ENCODE measurements around the gene ARHGAP6.

The ARHGAP6 gene

GRCh38 chrX:11424903-11425674 lies 240.6 kb downstream of the ARHGAP6 start:
- DNase-seq (ENCODE audit: low read depth) = no peak

- no peak for DNase-seq (ENCODE audit: low read depth)
Observed at GRCh38 chrX:11423949-11424348, 241.8 kb downstream of the ARHGAP6 start.

DNA sequence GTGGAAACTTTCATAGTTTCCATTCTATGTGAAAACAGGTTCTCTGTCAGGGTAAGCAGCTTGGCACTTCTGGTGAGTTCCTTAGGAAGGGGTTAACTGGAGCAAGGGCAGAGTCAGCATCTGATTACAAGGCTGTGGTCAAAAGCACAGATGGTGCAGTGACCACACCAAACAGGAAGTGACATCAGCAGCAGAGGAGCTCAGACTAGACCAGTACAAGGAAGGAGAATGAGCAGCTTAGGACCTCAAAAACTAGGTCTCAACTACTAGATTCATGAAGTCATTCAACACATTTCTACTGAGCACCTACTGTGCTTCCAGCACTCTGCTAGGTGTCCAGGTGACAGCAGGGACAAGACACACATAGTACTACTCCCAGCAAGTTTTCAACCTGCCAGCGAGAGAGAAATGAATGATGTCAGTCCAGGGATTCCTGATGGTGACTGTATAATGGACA lies 242.3 kb downstream of the ARHGAP6 start:
- DNase-seq (ENCODE audit: low read depth) = no peak

DNA sequence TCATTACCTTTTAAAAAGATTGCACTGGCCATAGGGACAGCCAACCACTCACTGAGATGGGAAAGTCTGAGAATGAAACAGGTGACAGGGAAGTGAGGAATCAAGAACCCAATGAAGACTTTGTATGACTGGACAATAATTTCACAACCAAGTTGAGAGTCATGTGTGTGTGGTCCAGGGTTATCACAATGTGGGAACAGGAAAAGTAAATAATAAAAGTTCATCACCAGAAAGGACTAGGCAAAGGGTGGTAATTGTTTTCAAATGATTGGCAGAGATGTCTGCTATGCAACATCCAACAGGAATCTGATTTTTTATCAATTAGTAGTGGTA lies 243.2 kb downstream of the ARHGAP6 start:
- DNase-seq (ENCODE audit: low read depth) = no peak

GRCh38 chrX:11421805-11422524 lies 243.8 kb downstream of the ARHGAP6 start:
- DNase-seq (ENCODE audit: low read depth) = no peak

GRCh38 chrX:11420851-11421250 lies 244.9 kb downstream of the ARHGAP6 start:
- DNase-seq (ENCODE audit: low read depth) = no peak

DNA sequence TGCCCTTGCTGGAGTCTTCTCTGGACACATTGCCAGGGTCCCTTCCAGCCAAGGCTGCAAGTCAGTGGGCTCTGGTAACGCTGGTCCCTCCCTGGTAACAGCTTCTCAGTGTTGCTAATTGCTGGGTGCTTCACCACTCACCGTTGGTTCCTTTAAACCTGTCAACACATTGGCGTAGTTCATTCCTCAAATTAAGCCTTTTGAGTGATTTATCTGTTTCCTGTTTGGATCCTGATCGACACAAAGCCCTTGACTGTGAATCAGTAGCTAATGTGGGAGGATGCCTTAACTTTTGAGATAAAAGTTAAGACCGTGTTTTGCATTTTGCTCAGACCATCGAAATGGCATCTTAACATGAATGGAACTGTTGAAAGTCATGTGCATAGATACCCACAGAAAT lies 246.6 kb downstream of the ARHGAP6 start:
- no peak for DNase-seq (ENCODE audit: low read depth)

DNA sequence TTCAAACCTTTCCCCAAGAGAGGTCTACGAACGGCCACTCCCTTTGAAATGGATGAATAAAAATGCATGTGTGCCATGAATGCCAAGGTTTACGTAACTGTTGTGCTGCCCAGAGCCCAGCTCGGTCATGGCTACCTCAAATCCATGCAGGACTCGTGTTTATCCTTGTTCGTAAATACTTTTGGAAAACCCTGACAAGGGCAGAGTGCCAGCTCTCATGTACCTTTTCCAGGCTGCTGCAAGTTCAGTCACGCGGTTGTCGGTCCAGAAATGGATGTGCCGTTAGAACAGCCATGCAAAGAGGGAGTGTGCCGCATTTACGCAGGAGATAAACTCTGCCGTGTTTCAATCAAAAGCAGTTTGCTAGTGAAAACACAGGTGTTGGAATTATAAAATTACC lies 249.1 kb downstream of the ARHGAP6 start:
- no peak for DNase-seq (ENCODE audit: low read depth)

DNA sequence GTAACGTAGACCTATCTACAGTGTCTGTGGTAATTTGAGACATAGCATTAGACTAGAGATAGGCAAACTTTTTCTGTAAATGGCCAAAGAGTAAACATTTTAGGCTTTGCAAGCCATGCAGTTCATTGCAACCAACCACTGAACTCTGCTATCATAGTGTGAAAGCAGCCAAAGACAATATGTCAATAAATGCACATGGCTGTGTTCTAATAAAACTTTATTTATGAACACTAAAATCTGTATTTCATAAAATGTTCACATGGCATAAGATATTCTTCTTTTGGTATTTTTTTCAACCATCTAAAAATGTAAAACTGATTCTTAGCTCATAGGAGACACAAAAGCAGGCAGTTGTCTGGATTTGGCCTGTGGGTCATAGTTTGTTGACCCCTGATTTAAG lies 251.6 kb downstream of the ARHGAP6 start:
- DNase-seq (ENCODE audit: low read depth) = no peak

DNA sequence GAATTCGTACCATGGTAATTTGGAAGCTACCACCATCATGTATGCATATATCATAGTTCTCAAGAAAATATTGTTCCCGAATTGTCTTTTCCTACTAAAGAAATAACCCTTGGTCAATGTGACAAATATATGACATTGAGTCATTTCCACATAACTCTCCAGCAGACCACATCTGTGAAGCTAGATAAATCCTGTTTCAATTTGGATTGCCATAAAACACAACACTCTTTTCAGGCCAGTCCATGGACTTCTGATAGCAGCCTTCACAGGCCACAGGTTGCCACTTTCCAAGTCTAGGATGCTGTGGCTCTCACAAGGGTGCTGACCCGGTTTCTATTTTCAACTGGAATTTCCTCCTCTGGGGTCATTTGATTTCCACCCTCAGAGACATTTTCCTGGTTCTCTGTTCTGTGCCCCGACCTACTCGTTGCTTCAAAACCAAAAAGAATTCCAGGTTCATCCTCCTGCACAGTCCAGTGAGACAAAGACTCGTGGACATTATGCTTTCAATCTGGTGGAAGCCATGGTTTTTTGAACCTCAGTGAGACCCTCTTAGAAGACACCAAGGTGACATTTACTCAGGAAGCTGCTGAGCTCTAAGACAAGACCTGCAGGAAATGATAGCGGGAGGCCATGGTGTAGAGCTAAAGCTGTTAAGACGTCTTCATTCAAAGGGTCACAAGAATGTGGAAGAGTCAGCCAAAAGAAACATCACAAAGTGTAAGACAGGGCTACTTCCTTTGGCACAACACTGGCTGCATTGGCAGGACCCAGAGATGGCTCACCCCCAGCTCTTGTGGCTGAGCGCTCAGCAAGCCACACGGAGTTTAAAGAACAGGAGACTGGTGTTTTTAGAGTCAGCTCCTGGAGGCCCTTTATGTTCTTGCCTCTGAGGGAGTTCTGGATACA lies 252.8 kb downstream of the ARHGAP6 start:
- DNase-seq (ENCODE audit: low read depth) = no peak

- no peak for DNase-seq (ENCODE audit: low read depth)
Observed at GRCh38 chrX:11409957-11410356, 255.8 kb downstream of the ARHGAP6 start.

GRCh38 chrX:11408783-11409182 lies 256.9 kb downstream of the ARHGAP6 start:
- DNase-seq (ENCODE audit: low read depth) = no peak

DNA sequence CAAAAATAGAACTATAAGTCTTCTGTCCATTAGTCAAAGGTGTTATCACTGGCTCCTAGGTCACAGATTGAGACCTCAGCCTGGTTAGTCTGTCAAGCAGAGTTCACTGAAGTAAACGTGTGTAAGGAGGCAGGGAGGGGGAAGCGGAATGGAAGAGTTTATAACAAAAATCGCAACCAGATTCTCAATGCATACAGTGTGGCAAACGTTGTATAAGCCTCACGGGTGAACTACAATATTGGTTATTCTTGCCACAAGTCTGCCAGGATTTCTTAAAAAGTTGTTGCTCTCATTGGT lies 257.7 kb downstream of the ARHGAP6 start:
- DNase-seq (ENCODE audit: low read depth) = no peak

DNA sequence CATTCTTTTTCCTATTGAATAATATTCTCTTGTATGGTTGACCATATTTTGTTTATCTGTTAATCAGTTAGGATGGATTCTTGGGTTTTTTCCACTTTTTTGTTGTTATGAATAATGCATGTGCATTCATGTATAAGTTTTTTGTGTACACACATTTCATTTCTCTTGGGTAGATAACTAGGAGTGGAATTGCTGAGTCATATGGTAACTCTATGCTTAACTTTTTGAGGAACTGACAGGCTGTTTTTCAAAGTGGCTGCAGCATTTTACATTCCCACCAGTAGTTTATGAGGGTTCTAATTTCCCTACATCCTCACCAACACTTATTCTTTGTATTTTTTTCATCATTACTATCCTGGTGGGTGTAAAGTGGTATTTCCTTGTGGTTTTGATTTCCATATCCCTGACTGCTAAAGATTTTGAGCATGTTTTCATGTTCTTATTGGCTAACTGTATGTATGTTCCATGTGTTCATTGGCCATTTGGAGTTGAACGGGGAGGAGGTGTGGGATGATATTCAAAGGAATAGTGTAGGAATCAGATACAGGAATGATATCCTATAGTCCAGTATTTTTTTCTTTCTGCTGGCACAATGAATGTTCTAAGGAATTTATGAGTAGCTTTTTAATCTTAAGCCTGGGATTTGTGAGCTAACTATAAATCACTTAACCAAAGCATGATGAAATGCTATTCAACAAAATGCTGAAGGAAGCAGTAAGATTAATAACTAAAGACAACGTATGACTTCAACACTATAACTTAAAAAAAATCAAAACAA lies 258.2 kb downstream of the ARHGAP6 start:
- no peak for DNase-seq (ENCODE audit: low read depth)

GRCh38 chrX:11406109-11406765 lies 259.5 kb downstream of the ARHGAP6 start:
- DNase-seq (ENCODE audit: low read depth) = no peak

DNA sequence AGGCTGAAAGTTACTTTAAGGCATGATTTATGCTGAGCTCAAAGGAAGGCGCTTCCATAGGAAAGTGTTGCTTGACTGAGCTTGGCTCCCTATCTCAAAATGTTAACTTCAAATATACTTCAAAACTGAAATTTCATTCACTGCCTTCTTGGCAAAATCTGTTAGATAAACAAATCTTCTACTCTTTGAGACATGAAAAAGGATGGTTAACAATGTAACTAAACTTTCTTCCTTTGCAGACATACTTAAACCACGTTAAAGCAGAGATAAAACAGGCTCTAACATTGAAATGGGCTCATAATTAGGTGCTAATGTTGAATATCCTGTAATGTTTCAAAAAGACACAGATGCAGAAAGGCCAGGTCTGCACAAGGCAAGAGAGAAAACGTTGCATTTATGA lies 262.1 kb downstream of the ARHGAP6 start:
- no peak for DNase-seq (ENCODE audit: low read depth)

- DNase-seq (ENCODE audit: low read depth) = no peak
Observed at GRCh38 chrX:11401966-11402365, 263.8 kb downstream of the ARHGAP6 start.

DNA sequence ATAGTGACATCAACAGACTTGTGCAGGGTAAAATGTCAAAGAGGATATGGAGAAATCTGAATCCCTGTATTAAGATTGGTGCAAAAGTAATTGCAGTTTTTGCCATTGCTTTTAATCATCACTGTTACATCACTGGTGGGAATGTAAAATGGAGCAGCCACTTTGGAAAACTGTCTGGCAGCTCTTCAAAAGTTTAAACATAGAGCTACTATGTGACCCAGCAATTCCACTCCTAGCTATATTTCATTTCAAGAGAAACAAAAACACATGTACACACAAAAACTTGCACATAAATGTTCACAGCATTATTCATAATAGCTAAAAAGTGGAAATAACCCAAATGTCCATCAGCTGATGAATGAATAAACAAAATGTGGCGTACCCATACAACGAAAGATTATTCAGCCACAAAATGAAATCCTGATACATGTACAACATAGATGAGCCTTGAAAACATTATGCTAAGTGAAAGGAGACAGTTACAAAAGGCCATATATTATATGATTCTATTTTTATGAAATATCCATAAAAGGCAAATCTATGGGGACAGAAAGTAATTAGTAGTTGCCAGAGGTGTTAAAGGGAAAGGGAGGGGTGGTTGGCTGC lies 266.1 kb downstream of the ARHGAP6 start:
- DNase-seq (ENCODE audit: low read depth) = no peak

GRCh38 chrX:11398785-11399184 lies 266.9 kb downstream of the ARHGAP6 start:
- no peak for DNase-seq (ENCODE audit: low read depth)

GRCh38 chrX:11398139-11398538 lies 267.6 kb downstream of the ARHGAP6 start:
- DNase-seq (ENCODE audit: low read depth) = no peak

GRCh38 chrX:11397680-11398079 lies 268.0 kb downstream of the ARHGAP6 start:
- DNase-seq (ENCODE audit: low read depth) = no peak

Measured in activated T-helper 1 cell treated with Interleukin-2 at 50 U/mL for 16 hours (primary cell).